ENCODE results near the gene POLR1D. TPM values are rescaled to one million over a fixed set of nuclear protein-coding genes. Genes with fewer than 3 reads are reported as not detected.

Gene POLR1D
- total RNA-seq, 4 donors from 2014 or later, result 115 to 137 (median 133) TPM

- no peak overlapping the region for H3K4me3 ChIP-seq
- no peaks in the 10 kb centered on the region for H3K36me3 ChIP-seq
- TF ChIP-seq CTCF (IDR thresholded peaks at IDR 0.05), result no peak
- no peak for TF ChIP-seq EP300 (IDR thresholded peaks at IDR 0.05)
- no peak for TF ChIP-seq POLR2AphosphoS5 (IDR thresholded peaks at IDR 0.05)
- no peak for TF ChIP-seq POLR2A (IDR thresholded peaks at IDR 0.05)
- H3K9me3 ChIP-seq, result no peaks in the 10 kb centered on the region
- H3K4me1 ChIP-seq, result peaks cover 0 to 10% (median 0%) of the 10 kb centered on the region in 3 donors
- no peak overlapping the region for H3K27ac ChIP-seq
- WGBS, 2 donors (ENCODE audit: low coverage in 1 of 2), result 63 to 75% methylated on average over 1 to 2 of the region's 3 CpGs
- H3K27me3 ChIP-seq, result no peaks in the 10 kb centered on the region
- ATAC-seq, result no peak
Measured at GRCh38 chr13:27593267-27593666, 28.4 kb upstream of the POLR1D start.

DNA sequence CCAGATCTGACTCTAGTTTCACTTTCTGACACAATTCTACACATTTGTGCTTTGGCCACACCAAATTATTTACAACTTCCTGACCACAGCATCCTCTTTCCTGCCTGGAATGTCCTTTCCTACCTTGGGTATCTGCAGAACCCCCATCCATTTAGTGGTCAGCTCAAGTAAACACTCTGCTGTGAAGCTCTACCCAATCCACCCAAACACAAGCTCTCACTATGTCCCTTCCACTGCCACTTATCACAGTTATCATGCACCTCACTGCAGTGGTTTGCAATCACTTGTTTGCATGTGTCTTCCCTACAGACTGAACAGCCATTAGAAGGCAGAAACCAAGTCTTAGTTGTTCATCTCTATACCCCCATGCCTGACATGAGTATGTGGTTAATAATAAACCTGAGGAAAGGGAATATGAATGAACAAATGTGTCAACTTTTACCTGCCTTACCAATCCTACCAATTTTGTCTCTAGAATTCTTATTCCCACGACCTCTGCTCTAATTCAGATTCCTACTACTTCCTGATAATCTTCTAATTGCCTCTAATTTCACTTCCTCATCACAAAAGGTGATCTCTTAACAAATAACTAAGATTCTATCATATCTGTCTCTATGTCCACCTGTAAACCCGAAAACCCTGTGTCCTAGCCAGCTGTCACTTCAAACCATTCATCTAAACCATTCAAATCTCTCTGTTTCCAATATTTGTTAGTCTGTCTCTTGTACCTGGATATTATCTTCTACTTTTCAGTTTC, 26.5 kb upstream of the POLR1D start:
- TF ChIP-seq EP300 (IDR thresholded peaks at IDR 0.05) (no peak), CTCF (IDR thresholded peaks at IDR 0.05) (no peak), POLR2AphosphoS5 (IDR thresholded peaks at IDR 0.05) (no peak), POLR2A (IDR thresholded peaks at IDR 0.05) (no peak)
- ATAC-seq, result no peak
- Histone ChIP-seq H3K4me1 (peaks cover 0 to 24% (median 0%) of the 10 kb centered on the region in 3 donors), H3K27ac (no peak overlapping the region), H3K27me3 (no peaks in the 10 kb centered on the region), H3K4me3 (no peak overlapping the region), H3K9me3 (no peaks in the 10 kb centered on the region), H3K36me3 (no peaks in the 10 kb centered on the region)
- WGBS, 2 donors (ENCODE audit: low coverage in 1 of 2), result 84 to 86% methylated on average over 2 of the region's 2 CpGs

GRCh38 chr13:27599096-27599495, 22.6 kb upstream of the POLR1D start:
- Histone ChIP-seq H3K4me1 (peaks cover 0 to 17% (median 0%) of the 10 kb centered on the region in 3 donors), H3K9me3 (no peaks in the 10 kb centered on the region), H3K4me3 (no peak overlapping the region), H3K27me3 (no peaks in the 10 kb centered on the region), H3K36me3 (no peaks in the 10 kb centered on the region), H3K27ac (no peak overlapping the region)
- ATAC-seq, result no peak
- no peak for TF ChIP-seq POLR2A (IDR thresholded peaks at IDR 0.05)
- no peak for TF ChIP-seq EP300 (IDR thresholded peaks at IDR 0.05)
- no peak for TF ChIP-seq CTCF (IDR thresholded peaks at IDR 0.05)
- no peak for TF ChIP-seq POLR2AphosphoS5 (IDR thresholded peaks at IDR 0.05)

DNA sequence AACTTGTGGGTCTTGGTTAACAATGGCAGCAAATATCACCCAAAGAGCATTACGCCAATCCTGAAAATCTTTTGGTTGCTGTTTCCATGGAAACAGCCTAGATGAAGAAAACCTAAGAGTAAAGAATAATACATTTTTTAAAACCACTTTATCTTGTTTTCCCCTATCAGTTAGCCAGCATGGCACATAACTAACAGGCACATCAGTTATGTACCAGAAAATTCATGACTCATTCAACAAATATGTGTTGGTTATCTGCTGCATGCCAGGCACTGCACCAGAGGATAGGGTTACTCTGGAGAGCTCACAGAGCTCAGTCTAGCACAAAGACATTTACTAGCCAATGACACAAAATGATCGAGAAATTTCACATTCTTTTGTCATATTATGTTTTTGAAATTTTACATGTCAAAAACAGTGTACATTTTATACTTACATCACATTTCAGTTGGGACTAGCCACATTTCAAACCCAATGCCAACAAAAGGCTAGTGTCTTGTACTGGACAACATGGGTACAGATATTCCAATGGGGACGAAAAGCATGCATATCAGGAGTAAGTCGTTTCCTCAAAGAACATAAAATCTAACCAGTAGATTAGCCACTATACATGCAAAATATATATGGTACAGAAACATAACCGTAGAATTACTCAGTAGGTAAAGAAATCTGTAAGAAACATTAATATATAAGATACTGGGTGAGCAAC, 21.7 kb upstream of the POLR1D start:
- TF ChIP-seq EP300 (IDR thresholded peaks at IDR 0.05) (no peak), CTCF (IDR thresholded peaks at IDR 0.05) (no peak), POLR2AphosphoS5 (IDR thresholded peaks at IDR 0.05) (no peak), POLR2A (IDR thresholded peaks at IDR 0.05) (no peak)
- no peak for ATAC-seq
- Histone ChIP-seq H3K4me1 (peaks cover 0 to 17% (median 0%) of the 10 kb centered on the region in 3 donors), H3K9me3 (no peaks in the 10 kb centered on the region), H3K4me3 (no peak overlapping the region), H3K27me3 (no peaks in the 10 kb centered on the region), H3K27ac (no peak overlapping the region), H3K36me3 (no peaks in the 10 kb centered on the region)
- 68 to 77% methylated on average over 5 of the region's 5 CpGs for WGBS, 2 donors (ENCODE audit: low coverage in 1 of 2)

DNA sequence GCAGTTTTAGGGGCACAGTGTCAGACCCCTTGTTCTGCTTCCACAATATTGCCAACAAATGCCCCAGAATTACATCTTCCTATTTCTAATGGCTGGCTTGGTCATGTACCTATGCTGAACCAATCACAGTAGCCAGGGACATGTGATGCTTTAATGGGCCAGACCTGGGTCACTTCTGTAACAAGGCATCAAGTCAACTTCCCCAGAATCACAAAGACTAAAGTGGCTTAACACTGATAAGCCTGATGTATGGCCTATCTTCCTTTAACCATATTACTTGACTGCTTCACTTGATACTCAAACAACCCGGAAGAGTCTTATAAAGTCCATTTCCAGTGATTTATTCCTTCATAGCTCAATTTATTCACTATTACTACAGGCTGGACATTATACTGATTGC, 21.0 kb upstream of the POLR1D start:
- no peak overlapping the region for H3K27ac ChIP-seq
- TF ChIP-seq POLR2AphosphoS5 (IDR thresholded peaks at IDR 0.05), result no peak
- no peak for TF ChIP-seq POLR2A (IDR thresholded peaks at IDR 0.05)
- no peak for TF ChIP-seq EP300 (IDR thresholded peaks at IDR 0.05)
- no peak for TF ChIP-seq CTCF (IDR thresholded peaks at IDR 0.05)
- WGBS, 2 donors (ENCODE audit: low coverage in 1 of 2), result 85 to 91% methylated on average over 1 of the region's 1 CpG
- H3K4me3 ChIP-seq, result no peak overlapping the region
- H3K27me3 ChIP-seq, result no peaks in the 10 kb centered on the region
- peaks cover 0 to 17% (median 0%) of the 10 kb centered on the region in 3 donors for H3K4me1 ChIP-seq
- H3K36me3 ChIP-seq, result no peaks in the 10 kb centered on the region
- H3K9me3 ChIP-seq, result no peaks in the 10 kb centered on the region
- no peak for ATAC-seq
